Esophagus mucosa (tissue), 1 donor: ENCODE measurements around the gene ZDHHC11B. TPM values are rescaled to one million over a fixed set of nuclear protein-coding genes. Genes with fewer than 3 reads are reported as not detected.
"Not testable (repeated sequence)": the region's sequence is repeated elsewhere in the genome, so short reads cannot be mapped to it uniquely, and the experiment has no call there.

Experiments
- ATAC-seq: fragments of 200-7000 bp; cut with Tn5 transposase; one replicate; pipeline ENCODE4 v1.9.1; 2020
- total RNA-seq: library from RNA; stranded (reverse); gene quantifications from one replicate; pipeline ENCODE4 v1.2.4, GENCODE V29; 2023
- donor health status: DM: yes; HTN: yes; CAD: no.

ZDHHC11B gene
- total RNA-seq, 1 donor from 2014 or later = 7.0 TPM

DNA sequence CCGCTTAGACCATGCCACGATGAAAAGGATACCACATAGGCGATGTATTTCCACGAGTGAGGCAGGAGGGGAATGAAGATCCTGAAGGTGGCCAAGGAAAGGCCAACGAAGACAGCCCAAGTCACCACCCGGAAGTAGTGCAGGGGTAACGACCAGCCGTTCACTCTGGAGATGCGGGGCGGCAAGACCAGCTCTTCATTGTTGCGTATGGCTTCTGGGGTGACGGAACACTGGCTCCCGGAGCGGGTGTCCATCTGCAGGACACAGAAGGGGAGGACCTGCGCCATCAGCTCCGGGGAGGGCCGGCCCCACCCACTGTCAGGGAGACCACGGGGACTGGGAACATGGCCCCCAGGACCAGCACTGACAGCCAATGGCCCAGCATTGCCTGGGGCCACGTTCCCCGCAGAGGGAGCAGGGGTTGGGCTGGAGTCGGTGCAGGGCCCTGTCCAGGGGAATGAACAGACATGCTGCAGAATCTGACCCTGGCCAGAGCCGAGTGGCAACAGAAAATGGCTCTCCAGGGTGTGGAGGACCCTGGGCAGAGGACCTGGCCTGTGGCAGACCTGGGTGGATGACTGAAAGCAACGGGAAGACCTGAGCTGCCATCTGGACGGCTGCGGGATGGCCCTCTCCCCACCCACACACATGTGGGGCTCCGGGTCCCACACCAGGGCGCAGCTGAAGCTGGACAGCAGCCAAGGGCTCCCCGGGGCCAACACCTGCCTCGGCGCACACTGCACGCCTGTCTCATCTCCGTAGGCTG is 17.7 kb downstream of the ZDHHC11B start:
- ATAC-seq = no peak

DNA sequence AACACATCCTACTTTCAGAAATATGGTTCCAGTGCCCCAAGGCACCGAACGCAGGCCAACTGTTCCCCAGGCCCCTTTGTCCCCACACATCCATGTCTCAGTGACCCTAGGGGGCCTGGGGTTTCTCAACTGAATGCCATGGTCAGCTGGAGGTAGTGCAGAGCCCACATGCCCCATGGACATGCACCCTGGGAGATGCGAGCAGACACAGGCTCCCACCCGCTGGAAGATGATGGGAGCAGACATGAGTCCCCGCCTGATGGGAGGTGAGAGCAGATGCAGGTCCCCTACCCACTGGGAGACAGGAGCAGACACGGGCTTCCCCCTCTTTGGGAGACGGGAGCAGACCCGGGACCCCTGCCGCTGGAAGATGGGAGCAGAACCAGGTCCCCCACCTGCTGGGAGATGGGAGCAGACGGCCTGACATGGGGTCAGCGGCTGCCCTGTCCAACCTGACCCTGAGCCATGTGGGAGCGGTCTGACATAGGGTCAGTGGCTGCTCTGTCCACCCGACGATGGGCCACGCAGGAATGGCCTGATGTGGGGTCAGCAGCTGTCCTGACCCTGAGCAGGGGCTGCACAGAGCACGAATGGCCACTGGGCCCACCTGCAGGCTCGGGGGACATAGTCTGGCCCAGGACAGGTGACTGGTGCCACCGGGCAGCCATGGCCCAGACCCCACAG is 18.4 kb downstream of the ZDHHC11B start:
- no peak for ATAC-seq

DNA sequence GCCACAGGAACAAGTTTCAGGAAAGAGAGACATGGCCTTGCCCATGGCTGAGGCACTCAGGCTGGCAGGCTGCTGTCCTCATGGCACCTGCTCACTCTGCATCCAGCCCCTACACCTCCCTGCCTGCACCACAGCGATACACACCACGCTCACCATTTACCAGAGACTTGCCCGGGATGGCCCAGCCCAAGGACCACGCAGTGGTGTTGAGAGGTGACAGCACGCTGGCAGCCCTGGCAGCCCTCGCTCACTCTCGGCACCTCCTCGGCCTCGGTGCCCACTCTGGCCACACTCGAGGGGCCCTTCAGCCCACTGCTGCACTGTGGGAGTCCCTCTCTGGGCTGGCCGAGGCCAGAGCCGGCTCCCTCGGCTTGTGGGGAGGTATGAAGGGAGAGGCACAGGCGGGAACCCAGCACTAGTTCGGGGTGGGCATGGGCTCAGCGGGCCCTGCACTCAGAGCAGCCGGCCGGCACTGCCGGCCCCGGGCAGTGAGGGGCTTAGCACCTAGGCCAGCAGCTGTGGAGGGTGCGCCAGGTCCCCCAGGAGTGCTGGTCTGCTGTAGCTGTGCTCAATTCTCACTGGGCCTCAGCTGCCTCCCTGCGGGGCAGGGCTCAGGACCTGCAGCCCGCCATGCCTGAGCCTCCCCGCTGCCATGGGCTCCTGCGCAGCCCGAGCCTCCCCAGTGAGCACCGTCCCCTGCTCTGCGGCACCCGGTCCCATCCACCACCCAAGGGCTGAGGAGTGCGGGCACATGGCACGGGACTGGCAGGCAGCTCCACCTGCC is 20.3 kb downstream of the ZDHHC11B start:
- no peak for ATAC-seq

DNA sequence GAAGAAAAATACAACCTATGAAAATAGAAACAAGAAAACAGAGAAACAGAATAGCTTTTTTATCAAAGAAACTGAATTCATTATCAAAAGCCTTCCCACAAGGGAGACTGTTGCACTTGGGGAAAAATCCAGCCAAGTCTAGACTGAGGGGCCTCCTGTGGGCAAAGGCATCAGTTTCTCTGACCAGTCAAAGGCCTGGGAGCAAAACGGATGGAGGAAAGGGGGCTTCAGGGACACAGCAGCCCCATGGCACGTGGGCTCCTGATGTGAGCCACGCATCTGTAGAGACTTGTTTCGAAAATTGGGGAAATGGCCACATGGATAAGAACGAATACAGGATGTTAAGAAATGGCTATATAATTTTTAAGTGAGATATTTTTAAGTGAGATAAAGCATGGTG is 21.1 kb downstream of the ZDHHC11B start:
- no peak for ATAC-seq

DNA sequence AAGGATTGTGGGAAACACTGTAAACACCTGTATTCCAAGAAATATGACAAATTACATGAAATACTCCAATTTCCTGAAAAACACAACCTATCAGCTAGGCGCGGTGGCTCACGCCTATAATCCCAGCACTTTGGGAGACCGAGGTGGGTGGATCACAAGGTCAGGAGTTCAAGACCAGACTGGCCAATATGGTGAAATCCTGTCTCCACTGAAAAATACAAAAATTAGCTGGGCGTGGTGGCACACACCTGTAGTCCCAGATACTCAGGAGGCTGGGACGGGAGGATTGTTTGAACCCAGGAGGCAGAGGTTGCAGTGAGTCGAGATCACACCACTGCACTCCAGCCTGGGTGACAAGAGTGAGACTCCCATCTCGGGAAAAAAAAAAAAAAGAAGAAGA is 21.5 kb downstream of the ZDHHC11B start:
- ATAC-seq = not testable (repeated sequence)

DNA sequence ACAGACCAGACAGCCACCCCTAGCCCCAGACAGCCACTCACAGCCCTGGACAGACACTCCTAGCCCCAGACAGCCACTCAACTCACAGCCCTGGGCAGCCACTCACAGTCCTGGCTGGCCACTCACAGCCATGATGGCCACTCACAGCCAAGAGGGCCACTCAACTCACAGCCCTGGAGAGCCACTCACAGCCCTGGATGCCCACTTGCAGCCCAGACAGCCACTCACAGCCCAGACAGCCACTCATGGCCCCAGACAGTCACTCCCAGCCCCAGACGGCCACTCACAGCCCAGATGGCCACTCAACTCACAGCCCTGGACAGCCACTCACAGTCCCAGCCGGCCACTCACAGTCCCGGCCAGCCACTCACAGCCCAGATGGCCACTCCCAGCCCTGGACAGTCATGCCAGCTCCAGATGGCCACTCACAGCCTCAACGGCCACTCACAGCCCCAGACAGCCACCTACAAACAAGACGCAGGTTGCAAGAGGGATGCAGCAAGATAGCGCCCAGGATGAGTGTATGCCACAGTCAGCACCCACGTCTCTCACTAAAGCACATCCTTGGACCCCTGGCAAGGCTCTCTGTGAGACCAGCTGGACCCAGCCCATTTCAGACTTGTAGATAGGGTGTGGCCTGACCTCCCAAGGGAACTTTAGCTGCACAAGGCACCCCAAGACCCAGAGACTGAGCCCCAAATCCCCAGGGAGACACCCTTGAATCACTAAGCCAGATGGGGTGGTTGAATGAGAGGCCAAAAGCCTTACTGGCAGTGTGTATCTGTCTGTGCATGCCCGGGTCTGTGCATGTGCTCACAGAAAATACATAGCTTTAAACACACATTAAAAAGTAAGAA is 22.4 kb downstream of the ZDHHC11B start:
- ATAC-seq = peak; percentile 81

DNA sequence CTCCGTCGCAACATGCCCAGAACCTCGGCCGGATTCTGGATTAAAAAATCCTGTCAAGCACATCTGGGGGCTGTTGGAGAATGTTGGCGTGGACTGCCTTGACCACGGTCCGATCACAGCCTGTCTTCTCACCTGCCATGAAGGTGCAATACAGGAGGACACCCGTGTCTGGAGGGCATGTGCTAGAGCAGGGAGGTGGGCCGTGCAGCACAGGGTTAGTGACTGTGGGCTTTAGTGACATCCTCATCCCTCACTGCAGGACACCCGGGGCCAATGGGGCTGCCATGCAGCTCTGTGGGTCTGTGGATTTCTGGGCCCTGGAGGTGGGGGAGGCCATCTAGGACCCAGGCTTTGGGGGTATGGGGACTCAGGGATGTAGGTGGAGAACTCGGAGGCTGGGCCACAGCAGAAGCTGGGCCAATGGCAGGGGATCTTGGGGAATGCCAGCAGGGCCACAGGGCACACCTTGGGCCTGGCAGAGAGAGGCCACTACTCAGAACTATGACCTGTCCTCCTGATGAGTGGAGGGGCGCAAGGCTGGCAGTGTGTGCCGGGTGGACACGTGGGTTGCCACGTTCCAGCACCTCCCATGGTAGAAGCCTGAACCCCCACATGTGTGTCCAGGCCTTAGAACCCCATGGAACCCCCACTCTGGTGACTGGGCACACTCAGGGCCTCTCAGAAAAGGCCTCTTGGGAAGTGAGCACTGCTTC is 23.3 kb downstream of the ZDHHC11B start:
- no peak for ATAC-seq

DNA sequence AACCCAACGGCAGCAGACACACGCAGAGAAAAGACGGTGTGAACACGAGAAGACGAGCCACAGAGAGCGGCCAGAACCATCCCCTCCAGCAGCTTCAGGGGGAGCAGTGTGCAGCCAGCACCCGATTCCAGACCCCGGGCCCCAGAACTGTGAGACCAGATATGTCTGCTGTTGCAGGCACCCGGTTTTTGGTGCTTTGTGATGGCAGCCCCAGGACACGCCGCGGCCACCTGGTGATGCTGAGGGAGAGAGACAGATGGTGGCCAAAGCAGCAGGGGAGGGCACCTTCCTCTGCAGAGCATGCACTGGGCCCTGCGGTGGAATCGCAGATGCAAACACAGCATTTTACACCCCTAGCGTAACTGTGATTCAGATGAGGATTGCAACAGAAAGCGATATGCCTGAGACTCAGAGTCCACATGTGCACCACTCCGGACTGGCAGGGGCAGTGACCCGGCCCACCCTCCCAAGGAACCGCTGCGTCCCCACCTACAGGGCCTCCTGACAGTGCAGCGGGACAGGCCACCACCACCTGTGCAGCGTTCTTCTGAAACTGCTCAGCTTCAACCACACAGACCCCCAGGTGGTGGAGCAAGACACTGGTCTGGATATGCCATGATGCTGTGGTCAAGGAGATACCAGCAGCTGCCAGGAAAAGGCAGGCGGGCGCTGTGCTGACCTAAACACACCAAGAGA is 24.0 kb downstream of the ZDHHC11B start:
- no peak for ATAC-seq

DNA sequence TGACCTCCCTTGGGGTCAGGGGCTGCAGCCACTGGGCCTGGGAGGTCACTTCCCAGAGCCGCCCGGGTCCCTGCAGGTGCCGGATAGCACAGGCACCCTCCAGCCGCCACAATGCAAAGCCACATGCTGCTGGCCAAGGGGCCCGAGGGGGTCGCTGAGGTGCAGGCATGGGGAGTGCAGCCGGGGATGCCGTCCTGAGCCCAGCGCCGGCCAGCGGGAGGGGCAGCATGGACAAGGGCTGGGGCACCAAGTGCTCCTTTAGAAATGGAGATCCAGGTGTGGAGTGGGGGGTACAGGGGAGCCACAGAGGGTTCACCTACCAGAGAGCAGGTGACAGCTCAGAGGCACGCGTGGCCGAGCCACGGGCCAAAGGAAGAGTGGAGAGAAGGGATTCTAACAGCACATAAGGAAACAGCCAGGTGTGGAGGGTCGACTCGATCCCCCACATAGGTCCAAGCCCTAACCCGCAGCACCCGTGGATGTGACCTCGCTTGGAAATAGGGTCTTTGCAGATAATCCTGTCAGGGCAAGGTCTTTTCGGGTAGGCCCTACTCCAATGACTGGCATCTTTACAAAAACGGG is 24.7 kb downstream of the ZDHHC11B start:
- ATAC-seq = no peak

DNA sequence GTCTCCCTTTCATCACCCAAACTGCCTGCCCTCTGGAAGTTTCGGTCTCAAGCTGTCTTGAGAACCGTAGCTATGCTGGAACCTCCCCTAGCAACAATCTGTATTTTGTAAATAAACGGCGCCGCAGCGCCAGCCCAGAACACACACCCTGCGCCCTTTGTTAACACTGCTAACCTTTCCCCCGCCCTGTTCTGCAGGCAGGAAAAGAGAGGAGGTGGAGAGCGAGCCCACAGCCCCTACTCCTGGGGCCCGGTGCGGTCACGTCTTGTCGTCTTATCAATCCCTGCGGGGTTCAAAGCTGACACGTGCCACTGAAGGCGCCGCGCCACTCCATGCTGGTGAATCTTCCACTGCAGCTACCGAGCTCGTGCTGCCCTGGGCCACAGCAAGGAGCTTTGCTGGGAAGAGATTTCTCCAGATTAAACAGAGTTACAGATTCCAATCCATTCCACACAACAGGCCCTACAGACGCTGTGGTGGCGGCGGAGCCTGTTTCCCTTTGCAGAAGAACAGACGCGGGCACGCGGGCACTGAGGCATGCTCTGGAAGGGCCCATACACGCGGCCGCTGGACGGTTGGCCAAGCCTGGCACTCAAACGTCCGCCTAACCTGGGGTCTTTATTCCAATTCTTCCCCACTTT is 25.3 kb downstream of the ZDHHC11B start:
- peak; percentile 48 for ATAC-seq

DNA sequence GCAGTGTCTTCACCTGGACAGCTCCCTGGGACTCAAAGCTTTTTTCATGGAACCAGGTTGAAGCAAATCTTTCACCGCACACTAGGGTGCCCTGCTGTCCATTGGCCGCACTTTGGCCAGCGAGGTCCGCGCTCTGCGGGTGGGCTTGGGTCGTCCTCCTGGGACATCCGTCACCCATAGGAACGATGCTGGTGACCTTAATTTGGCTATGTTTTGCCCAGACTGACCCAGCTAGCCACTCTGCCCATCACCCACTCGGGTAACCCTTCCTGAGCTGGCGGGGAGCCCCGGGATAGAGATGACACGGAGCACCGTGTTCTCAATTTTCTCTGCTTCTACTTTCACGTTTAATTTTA is 25.9 kb downstream of the ZDHHC11B start:
- ATAC-seq = no peak

DNA sequence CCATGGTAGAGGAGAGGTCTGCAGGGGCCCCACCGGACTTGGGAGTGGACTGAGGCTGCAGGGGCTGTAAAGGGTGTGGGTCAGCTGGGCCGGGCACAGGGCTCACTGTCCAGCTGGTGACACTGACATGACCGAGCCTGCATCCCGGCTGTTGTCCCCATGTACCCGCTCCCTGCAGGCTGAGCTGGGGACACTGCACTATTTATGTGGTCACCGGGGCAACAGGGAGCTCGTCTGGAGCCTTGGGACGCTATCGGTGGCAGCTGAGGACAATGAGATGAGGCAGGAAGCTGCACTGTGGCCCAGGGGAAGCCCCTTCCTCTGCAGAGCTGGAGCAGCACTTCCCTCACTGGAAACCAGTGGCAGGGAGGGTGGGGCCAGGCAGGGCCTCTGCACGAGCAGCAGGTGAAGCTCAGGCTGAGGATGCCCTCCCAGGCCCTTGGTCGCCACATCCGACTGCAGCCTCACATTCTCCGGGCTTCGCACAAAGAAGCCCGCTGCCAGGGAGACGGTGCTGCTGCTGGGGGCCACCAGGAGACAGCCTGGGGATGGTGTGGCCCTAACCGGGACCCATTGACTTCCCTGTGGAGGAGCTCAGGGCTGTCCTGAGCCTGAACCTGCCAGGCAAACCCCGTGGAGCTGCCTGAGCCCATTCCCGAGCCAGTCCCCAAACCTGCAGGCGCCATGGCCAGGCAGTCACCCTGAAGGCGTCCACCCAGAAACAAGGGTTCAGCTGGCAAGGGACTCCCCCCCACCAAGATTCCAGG is 26.4 kb downstream of the ZDHHC11B start:
- ATAC-seq = no peak

DNA sequence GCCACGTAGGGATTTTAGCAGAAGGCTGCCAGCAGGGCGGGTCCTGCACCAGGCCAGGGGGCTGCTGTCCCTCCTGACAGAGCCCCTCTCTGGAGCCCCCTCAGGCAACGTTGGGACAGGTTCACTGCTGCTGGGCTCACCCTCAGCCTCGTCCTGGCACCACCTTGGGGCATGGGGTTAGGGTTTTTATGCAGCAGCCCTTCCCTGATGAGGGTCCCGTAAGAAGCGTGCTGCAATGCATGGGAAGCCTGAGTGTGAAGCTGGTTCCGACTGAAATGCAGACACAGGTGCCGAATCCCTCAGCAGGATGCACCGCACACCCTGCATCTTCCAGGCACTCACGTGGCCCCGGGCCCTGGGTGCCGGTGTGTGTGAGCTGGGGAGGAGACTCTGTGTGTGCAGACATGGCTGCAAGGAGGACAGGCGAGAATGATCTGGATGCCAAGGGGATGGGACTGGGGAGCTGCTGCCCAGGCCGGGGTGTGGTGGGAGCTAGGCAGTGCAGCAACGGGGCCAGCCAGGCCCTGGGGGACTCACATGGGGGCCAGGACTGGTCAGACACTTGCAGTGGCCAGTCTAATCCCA is 27.1 kb downstream of the ZDHHC11B start:
- ATAC-seq = no peak

DNA sequence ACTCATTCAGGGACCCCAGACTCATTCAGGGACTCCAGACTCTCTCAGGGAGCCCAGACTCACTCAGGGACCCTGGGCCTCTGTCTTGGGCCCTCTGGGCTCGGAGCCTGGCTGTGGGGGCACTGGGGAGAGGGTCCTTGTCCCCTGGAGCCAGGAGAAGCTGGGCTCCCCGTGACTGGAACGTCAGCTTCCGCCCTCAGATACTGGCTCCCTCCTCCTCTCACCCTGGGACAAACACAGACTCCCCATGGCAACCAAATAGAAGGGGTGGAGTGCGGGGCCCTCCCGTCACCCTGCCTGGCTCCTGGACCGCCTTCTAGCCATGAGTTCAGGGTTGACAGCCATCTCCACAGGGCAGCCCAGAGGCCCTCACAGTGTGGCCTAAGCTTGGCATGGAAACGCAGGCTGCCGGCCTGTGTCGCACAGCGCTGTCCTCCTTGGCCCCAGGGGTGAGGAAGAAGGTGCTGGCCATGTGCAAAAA is 27.6 kb downstream of the ZDHHC11B start:
- ATAC-seq = no peak

DNA sequence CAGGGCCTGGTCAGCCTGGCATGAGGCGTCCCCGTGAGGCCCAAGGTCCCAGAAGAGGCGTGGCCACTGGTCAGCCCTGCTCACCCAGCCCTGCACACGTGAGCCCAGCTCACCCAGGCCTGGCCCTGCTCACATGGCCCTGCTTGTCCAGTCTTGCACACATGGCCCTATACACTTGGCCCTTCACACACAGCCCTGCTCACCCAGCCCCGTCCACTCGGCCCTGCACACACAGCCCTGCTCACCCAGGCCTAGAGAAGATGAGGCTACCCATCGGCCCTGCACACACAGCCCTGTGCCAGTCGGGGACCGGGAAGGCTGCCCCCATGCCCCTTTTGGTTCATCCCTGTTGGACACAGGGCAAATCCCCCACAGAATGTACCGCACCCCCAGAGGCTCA is 28.4 kb downstream of the ZDHHC11B start:
- peak; percentile 56 for ATAC-seq

DNA sequence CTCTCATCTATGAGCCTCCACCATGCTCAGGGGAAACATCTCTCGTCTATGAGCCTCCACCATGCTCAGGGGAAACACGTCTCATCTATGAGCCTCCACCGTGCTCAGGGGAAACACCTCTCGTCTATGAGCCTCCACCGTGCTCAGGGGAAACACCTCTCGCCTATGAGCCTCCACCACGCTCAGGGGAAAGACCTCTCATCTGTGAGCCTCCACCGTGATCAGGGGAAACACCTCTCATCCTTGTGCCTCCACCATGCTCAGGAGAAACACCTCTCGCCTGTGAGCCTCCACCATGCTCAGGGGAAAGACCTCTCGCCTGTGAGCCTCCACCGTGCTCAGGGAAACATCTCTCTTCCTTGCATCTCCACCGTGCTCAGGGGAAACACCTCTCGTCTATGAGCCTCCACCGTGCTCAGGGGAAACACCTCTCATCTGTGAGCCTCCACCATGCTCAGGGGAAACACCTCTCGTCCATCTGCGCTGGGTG is 30.3 kb downstream of the ZDHHC11B start:
- ATAC-seq = not testable (repeated sequence)

DNA sequence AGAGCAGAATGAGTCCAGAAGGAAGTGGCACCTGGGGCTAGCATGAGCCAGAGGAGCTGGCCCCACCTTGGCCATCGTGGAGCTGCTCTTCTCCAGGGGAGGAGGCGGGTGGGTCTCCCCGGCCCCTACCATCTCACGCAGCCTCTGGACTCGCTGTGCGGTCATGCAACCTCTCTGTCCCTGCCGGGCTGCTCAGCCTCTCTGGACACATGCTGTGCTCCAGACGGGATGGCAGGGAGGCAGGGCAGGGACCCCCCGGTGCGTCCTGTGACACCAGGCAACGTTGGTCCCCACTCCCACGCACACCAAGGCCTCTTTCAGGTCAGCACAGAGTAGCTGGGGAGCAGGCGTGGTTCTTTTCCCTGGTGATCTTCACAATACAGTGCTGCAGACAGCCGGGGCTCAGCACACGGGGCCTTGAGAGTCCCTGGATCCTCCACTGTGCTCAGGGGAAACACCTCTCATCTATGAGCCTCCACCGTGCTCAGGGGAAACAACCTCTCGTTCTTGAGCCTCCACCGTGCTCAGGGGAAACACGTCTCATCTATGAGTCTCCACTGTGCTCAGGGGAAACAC is 30.9 kb downstream of the ZDHHC11B start:
- not testable (repeated sequence) for ATAC-seq

DNA sequence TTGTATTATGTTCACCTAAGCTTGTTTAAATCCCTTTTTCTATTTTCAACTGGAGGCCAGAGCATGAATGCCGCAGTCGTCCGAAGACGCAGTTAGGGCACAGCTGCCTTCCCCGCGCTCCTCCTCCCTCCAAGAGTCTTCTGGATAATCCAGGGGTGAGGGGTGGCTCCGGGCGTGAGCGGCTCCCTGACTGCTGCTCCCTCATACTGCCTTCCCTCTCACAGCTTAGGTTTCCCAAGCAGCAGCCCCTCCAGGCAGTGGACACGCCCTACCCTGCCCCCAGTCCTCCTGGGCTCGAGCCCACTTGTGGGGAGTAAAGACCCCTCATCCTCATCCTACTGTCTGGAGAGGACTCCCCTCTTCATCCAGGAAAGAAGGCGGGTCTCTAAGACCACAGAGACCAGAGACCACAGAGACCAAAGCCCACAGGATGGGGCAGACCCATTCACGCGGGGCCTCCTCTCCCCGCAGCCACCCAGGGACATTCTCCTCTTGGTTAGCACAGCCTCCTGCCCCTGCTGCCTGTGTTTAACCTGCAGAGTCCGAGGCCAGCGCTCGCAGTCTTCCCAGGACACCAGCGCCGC is 31.9 kb downstream of the ZDHHC11B start:
- not testable (repeated sequence) for ATAC-seq
